ENCODE measurements around the gene NKAIN1.

DNA sequence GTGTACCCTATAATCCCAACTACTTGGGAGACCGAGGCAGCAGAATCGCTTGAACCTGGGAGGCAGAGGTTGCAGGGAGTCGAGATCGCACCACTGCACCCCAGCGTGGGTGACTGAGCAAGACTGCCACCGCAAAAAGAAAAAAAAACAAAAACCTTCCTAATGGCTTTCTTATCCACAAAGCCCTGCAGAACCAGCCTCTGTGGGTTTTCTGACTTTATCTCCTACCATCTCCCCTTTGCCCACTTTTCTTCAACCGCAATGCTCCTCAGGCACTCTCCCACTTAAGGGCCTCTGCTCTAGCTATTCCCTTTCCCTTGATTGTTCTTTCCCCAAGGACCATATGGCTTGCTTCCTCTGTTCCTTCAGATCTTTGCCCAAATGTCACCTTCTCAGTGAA, 106.3 kb downstream of the NKAIN1 start:
- TF ChIP-seq CTCF (IDR thresholded peaks at IDR 0.05) (no peak), EP300 (IDR thresholded peaks at IDR 0.05) (no peak)
